Measurements from ENCODE around the gene IP6K3.

The IP6K3 gene

GRCh38 chr6:33720998-33721397 is 25.7 kb downstream of the IP6K3 start:
- DNase-seq: no peak

GRCh38 chr6:33719326-33719987 is 27.2 kb downstream of the IP6K3 start:
- DNase-seq: no peak

- DNase-seq: no peak
Measured at GRCh38 chr6:33718713-33719112, 28.0 kb downstream of the IP6K3 start.

- DNase-seq: no peak
Measured at GRCh38 chr6:33717934-33718455, 28.7 kb downstream of the IP6K3 start.

- DNase-seq: no peak
Measured at GRCh38 chr6:33716890-33717632, 29.6 kb downstream of the IP6K3 start.

GRCh38 chr6:33716379-33716778 is 30.3 kb downstream of the IP6K3 start:
- no peak for DNase-seq

- DNase-seq: no peak
Measured at GRCh38 chr6:33714385-33715040, 32.2 kb downstream of the IP6K3 start.

GRCh38 chr6:33713786-33714185 is 32.9 kb downstream of the IP6K3 start:
- no peak for DNase-seq

- DNase-seq: no peak
Measured at GRCh38 chr6:33712914-33713313, 33.8 kb downstream of the IP6K3 start.

GRCh38 chr6:33711140-33712129 is 35.3 kb downstream of the IP6K3 start, which contains the start of gene UQCC2:
TSS of gene UQCC2 (minus strand) at chr6:33711700. CDS start at chr6:33711686, 14 bp downstream.
- DNase-seq: peak; percentile 98

GRCh38 chr6:33710296-33711121 is 36.2 kb downstream of the IP6K3 start:
- no peak for DNase-seq

GRCh38 chr6:33709605-33710295 is 37.0 kb downstream of the IP6K3 start:
- no peak for DNase-seq

GRCh38 chr6:33708516-33709204 is 38.0 kb downstream of the IP6K3 start:
- no peak for DNase-seq

- no peak for DNase-seq
Measured at GRCh38 chr6:33707771-33708170, 38.9 kb downstream of the IP6K3 start.

- no peak for DNase-seq
Measured at GRCh38 chr6:33705955-33706725, 40.6 kb downstream of the IP6K3 start.

- DNase-seq: no peak
Measured at GRCh38 chr6:33705268-33705885, 41.3 kb downstream of the IP6K3 start.

- DNase-seq: no peak
Measured at GRCh38 chr6:33704215-33705066, 42.3 kb downstream of the IP6K3 start.
